ENCODE data around the gene COG5. TPM values are rescaled to one million over a fixed set of nuclear protein-coding genes. Genes with fewer than 3 reads are reported as not detected.

Gene COG5
- polyA plus RNA-seq, 6 donors from 2014 or later: 19.3 to 38.9 (median 23.4) TPM

GRCh38 chr7:107384025-107384424 lies 179.7 kb downstream of the COG5 start:
- ATAC-seq (ENCODE audit: low read depth in 2 of 2) (no peak), DNase-seq (no peak)
- peaks cover 15 to 35% (median 16%) of the 10 kb centered on the region in 3 donors for H3K4me1 Mint-ChIP-seq
- H3K27me3 Mint-ChIP-seq: no peaks in the 10 kb centered on the region
- H3K36me3 Mint-ChIP-seq: no peaks in the 10 kb centered on the region
- peaks cover 0 to 2% (median 0%) of the 10 kb centered on the region in 7 donors for H3K9me3 Mint-ChIP-seq
- H3K4me3 Mint-ChIP-seq: peak overlapping the region in 1 of 8 donors; percentile 37
- H3K27ac Mint-ChIP-seq: peak overlapping the region in 1 of 6 donors; percentile 52

GRCh38 chr7:107383203-107383602 lies 180.5 kb downstream of the COG5 start:
- no peaks in the 10 kb centered on the region for H3K36me3 Mint-ChIP-seq
- H3K4me1 Mint-ChIP-seq: peaks cover 15 to 38% (median 16%) of the 10 kb centered on the region in 3 donors
- no peak overlapping the region for H3K27ac Mint-ChIP-seq
- DNase-seq (no peak), ATAC-seq (ENCODE audit: low read depth in 2 of 2) (no peak)
- no peaks in the 10 kb centered on the region for H3K27me3 Mint-ChIP-seq
- peaks cover 0 to 2% (median 0%) of the 10 kb centered on the region in 7 donors for H3K9me3 Mint-ChIP-seq
- H3K4me3 Mint-ChIP-seq: no peak overlapping the region

GRCh38 chr7:107381453-107381852 lies 182.3 kb downstream of the COG5 start:
- no peak for ATAC-seq (ENCODE audit: low read depth in 2 of 2)
- Mint-ChIP-seq H3K36me3 (no peaks in the 10 kb centered on the region), H3K4me3 (no peak overlapping the region), H3K27ac (peak overlapping the region in 1 of 6 donors; percentile 70), H3K4me1 (peaks cover 0 to 20% (median 6%) of the 10 kb centered on the region in 3 donors), H3K9me3 (peaks cover 0 to 2% (median 0%) of the 10 kb centered on the region in 7 donors), H3K27me3 (no peaks in the 10 kb centered on the region)
- DNase-seq: no peak

- Mint-ChIP-seq H3K27ac (no peak overlapping the region), H3K4me1 (peaks cover 0 to under 1% (median 0%) of the 10 kb centered on the region in 3 donors), H3K27me3 (no peaks in the 10 kb centered on the region)
Measured at GRCh38 chr7:107373354-107373753, 190.4 kb downstream of the COG5 start.

DNA sequence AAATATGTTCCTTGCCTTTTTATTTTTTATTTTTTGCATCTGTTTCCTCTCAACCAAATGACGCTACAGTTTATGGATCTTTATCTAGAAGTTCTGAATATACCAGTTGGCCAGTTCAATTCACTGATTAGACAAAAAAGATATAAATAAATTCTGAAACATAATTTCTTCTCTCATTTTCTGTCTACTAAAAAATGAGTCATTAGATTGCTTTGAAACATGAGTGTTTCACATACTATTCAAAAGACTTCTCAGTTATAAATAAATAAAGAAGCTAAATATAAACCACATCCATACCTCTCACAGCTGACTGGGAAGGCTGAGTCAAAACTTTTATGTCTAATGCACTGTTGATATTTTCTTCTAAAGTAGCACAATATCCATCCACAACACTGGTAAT lies 191.4 kb downstream of the COG5 start:
- ATAC-seq (ENCODE audit: low read depth in 2 of 2) (no peak), DNase-seq (no peak)
- no peak overlapping the region for H3K4me3 Mint-ChIP-seq
- H3K36me3 Mint-ChIP-seq: peaks cover 0 to 20% of the 10 kb centered on the region in 2 donors
- H3K4me1 Mint-ChIP-seq: no peaks in the 10 kb centered on the region
- no peaks in the 10 kb centered on the region for H3K27me3 Mint-ChIP-seq
- H3K27ac Mint-ChIP-seq: peak overlapping the region in 1 of 6 donors; percentile 67
- no peaks in the 10 kb centered on the region for H3K9me3 Mint-ChIP-seq

More at GRCh38 chr7:107373354-107373753, 190.4 kb downstream of the COG5 start:
- Mint-ChIP-seq H3K9me3 (no peaks in the 10 kb centered on the region), H3K4me3 (no peak overlapping the region), H3K36me3 (peaks cover 0 to 11% of the 10 kb centered on the region in 2 donors)
- ATAC-seq (ENCODE audit: low read depth in 2 of 2) (no peak), DNase-seq (no peak)

- H3K4me1 Mint-ChIP-seq: peaks cover 0 to 3% (median 0%) of the 10 kb centered on the region in 3 donors
- H3K36me3 Mint-ChIP-seq: peaks cover 0 to 27% of the 10 kb centered on the region in 2 donors
- DNase-seq (no peak), ATAC-seq (ENCODE audit: low read depth in 2 of 2) (no peak)
- H3K27ac Mint-ChIP-seq: no peak overlapping the region
- no peaks in the 10 kb centered on the region for H3K9me3 Mint-ChIP-seq
- H3K4me3 Mint-ChIP-seq: no peak overlapping the region
- H3K27me3 Mint-ChIP-seq: no peaks in the 10 kb centered on the region
Measured at GRCh38 chr7:107370816-107371215, 192.9 kb downstream of the COG5 start.

DNA sequence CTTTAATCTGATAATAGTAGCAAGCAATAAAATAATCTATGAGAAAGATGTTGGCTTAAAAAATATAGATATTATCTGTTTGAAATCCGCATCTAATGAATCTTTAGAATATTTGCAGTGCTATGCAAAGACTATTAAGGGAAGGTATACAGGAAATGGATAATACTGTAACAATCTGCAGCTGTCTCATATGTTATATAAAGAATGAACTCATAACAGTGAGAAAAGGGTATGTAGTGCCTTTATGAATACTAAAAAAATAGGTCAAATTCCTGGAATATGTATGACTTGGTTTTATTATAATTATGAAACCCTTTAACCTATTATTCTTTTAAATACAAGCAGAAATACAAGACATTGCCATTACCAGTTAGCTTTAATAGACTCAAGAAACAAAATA lies 198.9 kb downstream of the COG5 start:
- Mint-ChIP-seq H3K4me1 (peaks cover 0 to 3% (median 0%) of the 10 kb centered on the region in 3 donors), H3K27ac (no peak overlapping the region), H3K27me3 (no peaks in the 10 kb centered on the region), H3K9me3 (peaks cover 0 to 10% (median 7%) of the 10 kb centered on the region in 7 donors), H3K4me3 (no peak overlapping the region), H3K36me3 (peaks cover 13 to 46% of the 10 kb centered on the region in 2 donors)
- ATAC-seq (ENCODE audit: low read depth in 2 of 2) (no peak), DNase-seq (no peak)

DNA sequence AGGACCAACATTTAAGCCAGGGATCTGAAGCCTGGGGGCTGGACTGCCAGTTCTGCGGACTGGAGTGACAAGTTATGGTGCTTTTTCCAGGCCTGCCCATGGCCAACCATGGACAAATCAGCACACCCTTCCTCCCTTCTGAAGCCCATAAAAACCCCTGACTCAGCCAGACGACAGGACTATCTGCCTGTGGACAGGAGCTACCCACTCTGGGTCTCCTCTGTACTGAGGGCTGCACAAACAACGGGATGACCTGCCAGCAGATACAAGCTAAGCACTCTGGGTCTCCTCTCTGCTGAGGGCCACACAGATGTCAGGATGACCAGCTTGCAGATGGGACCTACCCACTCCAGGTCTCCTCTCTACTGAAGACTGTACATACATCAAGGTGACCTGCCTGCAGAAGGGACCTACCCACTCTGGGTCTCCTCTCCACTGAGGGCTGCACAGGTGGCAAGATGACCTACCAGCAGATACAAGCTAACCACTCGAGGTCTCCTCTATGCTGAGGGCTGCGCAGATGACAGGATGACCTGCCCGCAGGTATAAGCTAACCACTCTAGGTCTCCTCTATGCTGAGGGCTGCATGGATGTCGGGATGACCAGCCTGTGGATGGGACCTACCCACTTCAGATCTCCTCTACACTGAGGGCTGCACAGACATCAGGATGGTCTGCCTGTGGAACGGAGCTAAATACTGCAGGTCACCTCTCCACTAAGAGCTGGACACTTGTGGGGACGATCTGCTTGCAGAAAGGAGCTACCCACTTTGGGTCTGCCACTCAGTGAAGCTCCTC lies 204.0 kb downstream of the COG5 start:
- peak overlapping the region in 1 of 6 donors; percentile 61 for H3K27ac Mint-ChIP-seq
- H3K4me1 Mint-ChIP-seq: no peaks in the 10 kb centered on the region
- DNase-seq (no peak), ATAC-seq (ENCODE audit: low read depth in 2 of 2) (no peak)
- no peak overlapping the region for H3K4me3 Mint-ChIP-seq
- peaks cover 0 to 14% (median 7%) of the 10 kb centered on the region in 7 donors for H3K9me3 Mint-ChIP-seq
- no peaks in the 10 kb centered on the region for H3K27me3 Mint-ChIP-seq
- H3K36me3 Mint-ChIP-seq: peaks cover 15 to 26% of the 10 kb centered on the region in 2 donors

- Mint-ChIP-seq H3K36me3 (peaks cover 3 to 11% of the 10 kb centered on the region in 2 donors), H3K27ac (peak overlapping the region in 1 of 6 donors; percentile 8), H3K9me3 (peaks cover 0 to 12% (median 2%) of the 10 kb centered on the region in 7 donors), H3K27me3 (no peaks in the 10 kb centered on the region), H3K4me3 (no peak overlapping the region), H3K4me1 (no peaks in the 10 kb centered on the region)
- ATAC-seq (ENCODE audit: low read depth in 2 of 2) (no peak), DNase-seq (no peak)
Measured at GRCh38 chr7:107355616-107356015, 208.1 kb downstream of the COG5 start.

GRCh38 chr7:107354640-107355039 lies 209.1 kb downstream of the COG5 start:
- ATAC-seq (ENCODE audit: low read depth in 2 of 2) (no peak), DNase-seq (no peak)
- peaks cover 0 to 4% (median 0%) of the 10 kb centered on the region in 7 donors for H3K9me3 Mint-ChIP-seq
- H3K36me3 Mint-ChIP-seq: peaks cover 0 to 1% of the 10 kb centered on the region in 2 donors
- no peaks in the 10 kb centered on the region for H3K27me3 Mint-ChIP-seq
- H3K27ac Mint-ChIP-seq: peak overlapping the region in 1 of 6 donors; percentile 56
- H3K4me1 Mint-ChIP-seq: no peaks in the 10 kb centered on the region
- peak overlapping the region in 1 of 8 donors; percentile 22 for H3K4me3 Mint-ChIP-seq

DNA sequence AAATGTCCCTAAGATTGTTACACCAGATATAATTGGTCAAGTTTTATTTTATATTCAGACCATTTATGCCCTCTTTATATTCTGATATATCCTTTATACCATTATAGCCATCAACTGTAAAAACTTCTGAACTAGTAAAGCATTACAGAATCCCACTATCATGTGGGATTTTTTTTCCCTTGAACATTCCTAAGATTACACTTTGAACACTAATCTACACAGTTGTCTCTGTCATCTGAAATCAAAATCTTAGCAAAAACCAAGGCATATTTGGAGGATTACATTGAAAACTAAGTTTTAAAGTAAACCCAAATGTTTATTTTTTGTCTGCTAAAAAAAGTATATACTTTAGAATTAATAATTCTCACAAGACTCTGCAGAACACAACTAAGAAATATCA lies 210.0 kb downstream of the COG5 start:
- ATAC-seq (ENCODE audit: low read depth in 2 of 2): no peak
- no peaks in the 10 kb centered on the region for H3K4me1 Mint-ChIP-seq
- H3K27ac Mint-ChIP-seq: no peak overlapping the region
- peaks cover 0 to 4% (median 0%) of the 10 kb centered on the region in 7 donors for H3K9me3 Mint-ChIP-seq
- no peaks in the 10 kb centered on the region for H3K27me3 Mint-ChIP-seq
- H3K36me3 Mint-ChIP-seq: no peaks in the 10 kb centered on the region
- H3K4me3 Mint-ChIP-seq: no peak overlapping the region
- no peak for DNase-seq

DNA sequence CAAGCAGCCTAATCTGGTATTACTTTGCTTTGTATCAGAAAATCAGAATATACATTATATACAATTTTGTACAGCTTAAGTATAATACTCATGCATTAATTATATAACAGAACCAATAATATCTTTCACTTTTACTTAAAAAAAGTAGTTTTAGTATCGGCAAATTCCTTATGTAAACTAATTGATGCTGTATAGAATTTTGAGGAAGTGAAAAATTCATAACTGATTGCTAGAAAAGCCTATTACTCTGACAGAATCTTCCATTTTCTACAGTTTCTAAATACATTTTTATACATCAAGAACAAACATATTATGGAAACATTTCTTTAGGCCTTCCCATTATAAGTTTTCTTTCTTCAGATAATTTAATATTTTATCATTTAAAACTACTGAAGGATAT lies 217.8 kb downstream of the COG5 start:
- no peak for DNase-seq
- Mint-ChIP-seq H3K4me3 (no peak overlapping the region), H3K4me1 (peaks cover 0 to 8% (median under 1%) of the 10 kb centered on the region in 3 donors), H3K27me3 (no peaks in the 10 kb centered on the region), H3K9me3 (peaks cover 0 to 6% (median 4%) of the 10 kb centered on the region in 7 donors), H3K27ac (no peak overlapping the region), H3K36me3 (peaks cover 0 to 13% of the 10 kb centered on the region in 2 donors)
- no peak for ATAC-seq (ENCODE audit: low read depth in 2 of 2)

DNA sequence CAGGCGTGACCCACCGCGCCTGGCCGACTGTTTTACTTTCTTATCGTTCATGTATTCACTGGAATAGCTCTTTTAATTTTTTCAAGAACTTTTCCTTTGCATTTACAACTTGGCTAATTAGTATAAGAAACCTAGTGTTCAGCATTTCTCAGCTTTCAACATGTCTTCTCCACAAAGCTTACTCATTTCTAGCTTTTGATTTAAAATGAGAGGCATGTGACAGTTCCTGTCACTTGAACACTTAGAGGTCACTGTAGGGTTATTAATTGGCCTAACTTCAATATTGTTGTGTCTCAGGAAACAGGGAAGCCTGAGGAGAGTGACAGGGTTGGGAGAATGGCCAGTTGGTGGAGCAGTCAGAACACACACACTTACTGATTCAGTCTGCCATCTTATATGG lies 218.9 kb downstream of the COG5 start:
- Mint-ChIP-seq H3K4me1 (peaks cover 0 to 12% (median 8%) of the 10 kb centered on the region in 3 donors), H3K36me3 (peaks cover 0 to 14% of the 10 kb centered on the region in 2 donors), H3K27ac (no peak overlapping the region), H3K27me3 (no peaks in the 10 kb centered on the region), H3K4me3 (no peak overlapping the region), H3K9me3 (peaks cover 0 to 6% (median 4%) of the 10 kb centered on the region in 7 donors)
- no peak for ATAC-seq (ENCODE audit: low read depth in 2 of 2)
- DNase-seq: no peak

GRCh38 chr7:107344286-107344685 lies 219.4 kb downstream of the COG5 start:
- ATAC-seq (ENCODE audit: low read depth in 2 of 2) (no peak), DNase-seq (no peak)
- Mint-ChIP-seq H3K9me3 (peaks cover 0 to 6% (median 4%) of the 10 kb centered on the region in 7 donors), H3K27me3 (no peaks in the 10 kb centered on the region), H3K4me1 (peaks cover 0 to 15% (median 8%) of the 10 kb centered on the region in 3 donors), H3K36me3 (peaks cover 0 to 14% of the 10 kb centered on the region in 2 donors), H3K27ac (peak overlapping the region in 1 of 6 donors; percentile 56), H3K4me3 (no peak overlapping the region)
